Amniotic stem cell (primary cell): Measurements from ENCODE around the gene AGAP1.

Experiments
- DNase-seq: peaks from one replicate; lab custom pipeline; 2025; lab: John Stamatoyannopoulos, UW

AGAP1 gene

GRCh38 chr2:235533198-235533597, 39.4 kb downstream of the AGAP1 start:
- DNase-seq: no peak

- no peak for DNase-seq
Measured at GRCh38 chr2:235533616-235534385, 40.0 kb downstream of the AGAP1 start.

- DNase-seq: no peak
Measured at GRCh38 chr2:235534678-235535422, 41.0 kb downstream of the AGAP1 start.

GRCh38 chr2:235535423-235536130, 41.7 kb downstream of the AGAP1 start:
- no peak for DNase-seq

GRCh38 chr2:235536711-235537110, 42.9 kb downstream of the AGAP1 start:
- DNase-seq: no peak

GRCh38 chr2:235537186-235537585, 43.3 kb downstream of the AGAP1 start:
- DNase-seq: no peak

GRCh38 chr2:235537587-235537986, 43.7 kb downstream of the AGAP1 start:
- no peak for DNase-seq

GRCh38 chr2:235538144-235538639, 44.3 kb downstream of the AGAP1 start:
- no peak for DNase-seq

- no peak for DNase-seq
Measured at GRCh38 chr2:235538981-235539380, 45.1 kb downstream of the AGAP1 start.

GRCh38 chr2:235539773-235540172, 45.9 kb downstream of the AGAP1 start:
- DNase-seq: no peak

- DNase-seq: no peak
Measured at GRCh38 chr2:235541016-235541415, 47.2 kb downstream of the AGAP1 start.

GRCh38 chr2:235541838-235542549, 48.2 kb downstream of the AGAP1 start:
- no peak for DNase-seq

GRCh38 chr2:235542733-235543127, 48.9 kb downstream of the AGAP1 start:
- no peak for DNase-seq

- DNase-seq: no peak
Measured at GRCh38 chr2:235543128-235543750, 49.4 kb downstream of the AGAP1 start.

- DNase-seq: no peak
Measured at GRCh38 chr2:235543851-235544688, 50.2 kb downstream of the AGAP1 start.

- DNase-seq: no peak
Measured at GRCh38 chr2:235544689-235544969, 50.8 kb downstream of the AGAP1 start.

- DNase-seq: no peak
Measured at GRCh38 chr2:235545339-235546150, 51.7 kb downstream of the AGAP1 start.

GRCh38 chr2:235546151-235546435, 52.2 kb downstream of the AGAP1 start:
- DNase-seq: no peak

- DNase-seq: no peak
Measured at GRCh38 chr2:235546436-235546835, 52.6 kb downstream of the AGAP1 start.

GRCh38 chr2:235549735-235550377, 56.0 kb downstream of the AGAP1 start:
- no peak for DNase-seq
